SK-N-SH treated with all-trans-retinoic acid at 6 μM for 48 hours (cell line): Measurements from ENCODE around the gene ELOVL6.

Experiments
- ATAC-seq: fragments of 200-7000 bp; cut with Tn5 transposase; 3 replicates; pipeline ENCODE4 v1.9.1; 2020; ENCODE audit warnings: mild to moderate bottlenecking, moderate library complexity
- ARNTL ChIP-seq: fragments of 450-650 bp; formaldehyde crosslinking; IDR thresholded peaks from 2 replicates; pipeline ENCODE4 v1.5.0; 2020; ENCODE audit warnings: low read depth, mild to moderate bottlenecking, moderate library complexity, borderline replicate concordance
- BACH2 ChIP-seq: fragments of 250-450 bp; sonication (Bioruptor Pico); IDR thresholded peaks from 2 replicates; pipeline ENCODE4 v1.9.0; 2021; ENCODE audit warnings: mild to moderate bottlenecking, borderline replicate concordance
- CSDC2 ChIP-seq: fragments of 250-450 bp; sonication (Bioruptor Pico); IDR thresholded peaks from 2 replicates; pipeline ENCODE4 v1.5.0; 2020; ENCODE audit warnings: mild to moderate bottlenecking, moderate library complexity
- CSRNP3 ChIP-seq: fragments of 250-450 bp; sonication (Bioruptor Pico); IDR thresholded peaks from 2 replicates; pipeline ENCODE4 v1.5.1; 2021; ENCODE audit warnings: mild to moderate bottlenecking, moderate library complexity
- GLIS3 ChIP-seq: fragments of 250-450 bp; sonication (Bioruptor Pico); IDR thresholded peaks from 2 replicates; pipeline ENCODE4 v1.5.0; 2020; ENCODE audit warnings: mild to moderate bottlenecking, moderate library complexity
- ISL1 ChIP-seq: fragments of 250-450 bp; sonication (Bioruptor Pico); IDR thresholded peaks from 2 replicates; pipeline ENCODE4 v2.1.2; 2022; ENCODE audit warnings: mild to moderate bottlenecking, moderate library complexity
- OSR1 ChIP-seq: fragments of 250-450 bp; sonication (Bioruptor Pico); IDR thresholded peaks from 2 replicates; pipeline ENCODE4 v1.8.0; 2022; ENCODE audit warnings: moderate library complexity, mild to moderate bottlenecking, inconsistent platforms
- PPARA ChIP-seq: fragments of 250-450 bp; sonication (Bioruptor Pico); IDR thresholded peaks from 2 replicates; pipeline ENCODE4 v1.5.0; 2020; ENCODE audit warnings: mild to moderate bottlenecking, borderline replicate concordance
- RARB ChIP-seq: fragments of 250-450 bp; sonication (Bioruptor Pico); IDR thresholded peaks from 2 replicates; pipeline ENCODE4 v1.8.0; 2021; ENCODE audit warnings: mild to moderate bottlenecking, moderate library complexity
- TCF4 ChIP-seq: fragments of 250-450 bp; sonication (Bioruptor Pico); IDR thresholded peaks from 2 replicates; pipeline ENCODE4 v1.8.0; 2021; ENCODE audit warnings: mild to moderate bottlenecking, moderate library complexity, borderline replicate concordance
- TOX ChIP-seq: fragments of 250-450 bp; sonication (Bioruptor Pico); IDR thresholded peaks from 2 replicates; pipeline ENCODE4 v1.8.0; 2021; ENCODE audit warnings: mild to moderate bottlenecking, moderate library complexity, borderline replicate concordance
- ZC3H10 ChIP-seq: fragments of 250-450 bp; sonication (Bioruptor Pico); IDR thresholded peaks from 2 replicates; pipeline ENCODE4 v1.5.1; 2021; ENCODE audit warnings: mild to moderate bottlenecking, moderate library complexity
- ZFP30 ChIP-seq: fragments of 450-650 bp; formaldehyde crosslinking; IDR thresholded peaks from 2 replicates; pipeline ENCODE4 v1.5.0; 2022; ENCODE audit warnings: mild to moderate bottlenecking, moderate library complexity
- ZNF565 ChIP-seq: fragments of 450-650 bp; formaldehyde crosslinking; conservative IDR thresholded peaks from 2 replicates; pipeline ENCODE4 v1.5.0; 2020; ENCODE audit warnings: low read depth, mild to moderate bottlenecking, moderate library complexity
- ZNF70 ChIP-seq: fragments of 450-650 bp; formaldehyde crosslinking; IDR thresholded peaks from 2 replicates; pipeline ENCODE4 v1.5.0; 2020; ENCODE audit warnings: mild to moderate bottlenecking, moderate library complexity
- TF ChIP-seq, protein P1 (sequence below): fragments of 250-450 bp; sonication (Bioruptor Pico); IDR thresholded peaks from 2 replicates; pipeline ENCODE4 v1.8.0; 2020; ENCODE audit warnings: mild to moderate bottlenecking, moderate library complexity, borderline replicate concordance
- TF ChIP-seq, protein P2 (sequence below): fragments of 250-450 bp; sonication (Bioruptor Pico); IDR thresholded peaks from 2 replicates; pipeline ENCODE4 v1.5.1; 2020; ENCODE audit warnings: low read depth, mild to moderate bottlenecking, moderate library complexity
- TF ChIP-seq, protein P3 (sequence below): fragments of 250-450 bp; sonication (Bioruptor Pico); IDR thresholded peaks from 2 replicates; pipeline ENCODE4 v1.8.0; 2021; ENCODE audit warnings: low read depth, mild to moderate bottlenecking, moderate library complexity, borderline replicate concordance

The ELOVL6 gene

GRCh38 chr4:110108422-110108821, 90.0 kb downstream of the ELOVL6 start:
- no peak for TF ChIP-seq CSRNP3
- TF ChIP-seq, protein P1, sequence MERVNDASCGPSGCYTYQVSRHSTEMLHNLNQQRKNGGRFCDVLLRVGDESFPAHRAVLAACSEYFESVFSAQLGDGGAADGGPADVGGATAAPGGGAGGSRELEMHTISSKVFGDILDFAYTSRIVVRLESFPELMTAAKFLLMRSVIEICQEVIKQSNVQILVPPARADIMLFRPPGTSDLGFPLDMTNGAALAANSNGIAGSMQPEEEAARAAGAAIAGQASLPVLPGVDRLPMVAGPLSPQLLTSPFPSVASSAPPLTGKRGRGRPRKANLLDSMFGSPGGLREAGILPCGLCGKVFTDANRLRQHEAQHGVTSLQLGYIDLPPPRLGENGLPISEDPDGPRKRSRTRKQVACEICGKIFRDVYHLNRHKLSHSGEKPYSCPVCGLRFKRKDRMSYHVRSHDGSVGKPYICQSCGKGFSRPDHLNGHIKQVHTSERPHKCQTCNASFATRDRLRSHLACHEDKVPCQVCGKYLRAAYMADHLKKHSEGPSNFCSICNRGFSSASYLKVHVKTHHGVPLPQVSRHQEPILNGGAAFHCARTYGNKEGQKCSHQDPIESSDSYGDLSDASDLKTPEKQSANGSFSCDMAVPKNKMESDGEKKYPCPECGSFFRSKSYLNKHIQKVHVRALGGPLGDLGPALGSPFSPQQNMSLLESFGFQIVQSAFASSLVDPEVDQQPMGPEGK (CRISPR knock-in tag), result no peak
- TF ChIP-seq ARNTL (CRISPR knock-in tag), result no peak
- no peak for TF ChIP-seq ZC3H10 (CRISPR knock-in tag)
- TF ChIP-seq, protein P2, sequence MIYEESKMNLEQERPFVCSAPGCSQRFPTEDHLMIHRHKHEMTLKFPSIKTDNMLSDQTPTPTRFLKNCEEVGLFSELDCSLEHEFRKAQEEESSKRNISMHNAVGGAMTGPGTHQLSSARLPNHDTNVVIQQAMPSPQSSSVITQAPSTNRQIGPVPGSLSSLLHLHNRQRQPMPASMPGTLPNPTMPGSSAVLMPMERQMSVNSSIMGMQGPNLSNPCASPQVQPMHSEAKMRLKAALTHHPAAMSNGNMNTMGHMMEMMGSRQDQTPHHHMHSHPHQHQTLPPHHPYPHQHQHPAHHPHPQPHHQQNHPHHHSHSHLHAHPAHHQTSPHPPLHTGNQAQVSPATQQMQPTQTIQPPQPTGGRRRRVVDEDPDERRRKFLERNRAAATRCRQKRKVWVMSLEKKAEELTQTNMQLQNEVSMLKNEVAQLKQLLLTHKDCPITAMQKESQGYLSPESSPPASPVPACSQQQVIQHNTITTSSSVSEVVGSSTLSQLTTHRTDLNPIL (CRISPR knock-in tag), result no peak
- TF ChIP-seq BACH2 (CRISPR knock-in tag), result no peak
- no peak for TF ChIP-seq PPARA (CRISPR knock-in tag)
- TF ChIP-seq ZFP30 (CRISPR knock-in tag), result no peak
- TF ChIP-seq OSR1 (CRISPR knock-in tag), result no peak
- TF ChIP-seq, protein P3, sequence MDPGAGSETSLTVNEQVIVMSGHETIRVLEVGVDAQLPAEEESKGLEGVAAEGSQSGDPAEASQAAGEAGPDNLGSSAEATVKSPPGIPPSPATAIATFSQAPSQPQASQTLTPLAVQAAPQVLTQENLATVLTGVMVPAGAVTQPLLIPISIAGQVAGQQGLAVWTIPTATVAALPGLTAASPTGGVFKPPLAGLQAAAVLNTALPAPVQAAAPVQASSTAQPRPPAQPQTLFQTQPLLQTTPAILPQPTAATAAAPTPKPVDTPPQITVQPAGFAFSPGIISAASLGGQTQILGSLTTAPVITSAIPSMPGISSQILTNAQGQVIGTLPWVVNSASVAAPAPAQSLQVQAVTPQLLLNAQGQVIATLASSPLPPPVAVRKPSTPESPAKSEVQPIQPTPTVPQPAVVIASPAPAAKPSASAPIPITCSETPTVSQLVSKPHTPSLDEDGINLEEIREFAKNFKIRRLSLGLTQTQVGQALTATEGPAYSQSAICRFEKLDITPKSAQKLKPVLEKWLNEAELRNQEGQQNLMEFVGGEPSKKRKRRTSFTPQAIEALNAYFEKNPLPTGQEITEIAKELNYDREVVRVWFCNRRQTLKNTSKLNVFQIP (CRISPR knock-in tag), result no peak
- no peak for TF ChIP-seq CSDC2 (CRISPR knock-in tag)
- ATAC-seq, result peak; percentile 17; the same call in 1 of the 3 replicates

- ATAC-seq, result no peak
- TF ChIP-seq ZNF565 (CRISPR knock-in tag) (no peak), CSRNP3 (no peak), CSDC2 (CRISPR knock-in tag) (no peak), RARB (no peak), ZFP30 (CRISPR knock-in tag) (no peak), BACH2 (CRISPR knock-in tag) (no peak), ARNTL (CRISPR knock-in tag) (no peak), ZNF70 (CRISPR knock-in tag) (no peak), TOX (no peak), GLIS3 (no peak), TCF4 (CRISPR knock-in tag) (no peak)
- TF ChIP-seq, protein P3 (CRISPR knock-in tag), result no peak
- TF ChIP-seq, all 23 proteins: peak for 0
Measured at GRCh38 chr4:110107866-110108265, 90.5 kb downstream of the ELOVL6 start.

GRCh38 chr4:110106931-110107296, 91.5 kb downstream of the ELOVL6 start:
- ATAC-seq, result peak; percentile 42; the same call in 1 of the 3 replicates
- TF ChIP-seq, protein P2 (CRISPR knock-in tag), result no peak
- TF ChIP-seq ISL1 (CRISPR knock-in tag) (0 out of 2 replicates have a peak, but pooled peaks have one; percentile 1), OSR1 (CRISPR knock-in tag) (no peak)
